Keratinocyte (primary cell): Measurements from ENCODE around the gene RALGPS1. TPM values are rescaled to one million over a fixed set of nuclear protein-coding genes. Genes with fewer than 3 reads are reported as not detected.

Experiments used
- DNase-seq: peaks from one replicate; pipeline ENCODE4 v3.0.0-alpha.2; 2011; ENCODE audit warnings: low read depth, missing footprints, low spot score
- FAIRE-seq: peaks from 2 replicates; lab custom pipeline; 2011; peaks lifted over from hg19 to GRCh38; lab: Jason Lieb, UNC
- H2AFZ ChIP-seq: 2 replicates; pipeline ENCODE4 v1.6.0; 2012; ENCODE audit warnings: low read length, control low read depth, inconsistent platforms; ENCODE audit not compliant: control insufficient read depth
- H3K27ac ChIP-seq: 2 replicates; pipeline ENCODE4 v1.5.1; 2011; ENCODE audit warnings: low read length; ENCODE audit not compliant: control insufficient read depth, insufficient read depth
- H3K27me3 ChIP-seq: 3 replicates; pipeline ENCODE4 v1.6.0; 2011; ENCODE audit warnings: low read length; ENCODE audit not compliant: control insufficient read depth, insufficient read depth; ENCODE audit errors: extremely low read depth
- H3K36me3 ChIP-seq, 2 experiments: 2 replicates in 1 of 2; 3 replicates in 1 of 2; pipeline ENCODE4 v1.5.1; 2011; ENCODE audit warnings: low read length in 2 of 2, mild to moderate bottlenecking in 1 of 2; ENCODE audit not compliant: control insufficient read depth in 2 of 2, insufficient read depth in 2 of 2; ENCODE audit errors: extremely low read depth in 1 of 2
- H3K4me1 ChIP-seq: 3 replicates; pipeline ENCODE4 v1.5.1; 2011; ENCODE audit warnings: low read length; ENCODE audit not compliant: control insufficient read depth, insufficient read depth; ENCODE audit errors: extremely low read depth
- H3K4me2 ChIP-seq: 3 replicates; pipeline ENCODE4 v1.6.0; 2011; ENCODE audit warnings: low read depth, low read length; ENCODE audit not compliant: control insufficient read depth, insufficient read depth; ENCODE audit errors: extremely low read depth
- H3K4me3 ChIP-seq, 3 experiments: fragments of 200-600 bp in 1 of 3; sonication (generic) in 1 of 3; 2 replicates in 2 of 3; 3 replicates in 1 of 3; pipeline ENCODE4 v1.5.1; 2011 to 2016; ENCODE audit warnings: low read length in 3 of 3, mild to moderate bottlenecking in 3 of 3, control low read depth in 2 of 3, inconsistent platforms in 1 of 3, low read depth in 1 of 3, mixed read lengths in 1 of 3, mixed run types in 1 of 3, moderate library complexity in 1 of 3; ENCODE audit not compliant: control insufficient read depth in 2 of 3, insufficient read depth in 2 of 3; ENCODE audit errors: extremely low read depth in 1 of 3
- H3K79me2 ChIP-seq: 2 replicates; pipeline ENCODE4 v1.6.0; 2012; ENCODE audit warnings: low read length; ENCODE audit not compliant: control insufficient read depth, insufficient read depth
- H3K9ac ChIP-seq: 3 replicates; pipeline ENCODE4 v1.6.0; 2011; ENCODE audit warnings: low read length; ENCODE audit not compliant: control insufficient read depth, insufficient read depth; ENCODE audit errors: extremely low read depth
- H3K9me1 ChIP-seq: 3 replicates; pipeline ENCODE4 v1.6.0; 2011; ENCODE audit warnings: low read length; ENCODE audit not compliant: control insufficient read depth, insufficient read depth; ENCODE audit errors: extremely low read depth
- H3K9me3 ChIP-seq: 2 replicates; pipeline ENCODE4 v1.5.1; 2012; ENCODE audit warnings: low read depth, low read length; ENCODE audit not compliant: control insufficient read depth
- H4K20me1 ChIP-seq: 3 replicates; pipeline ENCODE4 v1.6.0; 2011; ENCODE audit warnings: low read length; ENCODE audit not compliant: control insufficient read depth, insufficient read depth; ENCODE audit errors: extremely low read depth
- CTCF ChIP-seq, 3 experiments: IDR thresholded peaks in 1 of 3; conservative IDR thresholded peaks in 1 of 3; optimal IDR thresholded peaks in 1 of 3; 2 replicates in 2 of 3; 3 replicates in 1 of 3; pipeline versions ENCODE3 to v1.5.1; 2011; ENCODE audit warnings: low read length in 3 of 3, mild to moderate bottlenecking in 3 of 3, moderate library complexity in 2 of 3, control low read depth in 1 of 3, inconsistent platforms in 1 of 3; ENCODE audit not compliant: insufficient read depth in 2 of 3; ENCODE audit errors: extremely low read depth in 1 of 3
- EZH2 ChIP-seq: IDR thresholded peaks from one replicate; pipeline ENCODE4 v1.6.1; 2012; ENCODE audit warnings: inconsistent platforms, mild to moderate bottlenecking, low read length, moderate library complexity
- dilution Hi-C: fragments of 300-500 bp; cut with MboI; formaldehyde crosslinking; loops from one replicate; pipeline ENCODE4 v1.7.0; 2020; ENCODE audit warnings: low sequenced_read_pairs; ENCODE audit not compliant: extremely low pct_ligation_motif_present
- polyA plus RNA-seq, 5 experiments: library from polyadenylated mRNA; depleted of rRNA in 3 of 5; stranded (reverse) in 3 of 5; stranded (forward) in 1 of 5; unstranded in 1 of 5; fragments of >200 nt; gene quantifications; 1 replicate in 1 of 5; 2 replicates in 3 of 5; 3 replicates in 1 of 5; pipeline versions ENCODE4 v1.2.1 to v1.2.3, GENCODE V29; 2011 to 2012; ENCODE audit warnings: missing spikeins in 2 of 5, low read depth in 1 of 5, low replicate concordance in 1 of 5

RALGPS1 gene
- polyA plus RNA-seq, 1 donor (not counting 4 experiments of a cell fraction or from before 2014, with no cell fraction given) = 0.56 TPM

GRCh38 chr9:127181315-127181580, 266.7 kb downstream of the RALGPS1 start:
- Histone ChIP-seq H3K9me3 (no peaks in the 10 kb centered on the region), H3K4me2 (no peak overlapping the region), H4K20me1 (no peaks in the 10 kb centered on the region), H3K9me1 (no peaks in the 10 kb centered on the region), H3K27ac (no peak overlapping the region), H3K4me3 (no peak overlapping the region), H3K4me1 (no peaks in the 10 kb centered on the region), H3K27me3 (no peaks in the 10 kb centered on the region), H3K9ac (no peak overlapping the region), H3K79me2 (no peaks in the 10 kb centered on the region), H2AFZ (no peak overlapping the region), H3K36me3 (no peaks in the 10 kb centered on the region)
- DNase-seq = no peak
- TF ChIP-seq EZH2 (no peak), CTCF (optimal IDR thresholded peaks at IDR 0.05 in 1 of 3, IDR thresholded peaks at IDR 0.05 in 1 of 3, conservative IDR thresholded peaks at IDR 0.05 in 1 of 3; ENCODE audit: extremely low read depth in 1 of 3, insufficient read depth in 2 of 3, low read length in 3 of 3) (no peak)
- FAIRE-seq = no peak
- dilution Hi-C loops = no loop called here

GRCh38 chr9:127181595-127182190, 267.1 kb downstream of the RALGPS1 start:
- Histone ChIP-seq H4K20me1 (no peaks in the 10 kb centered on the region), H3K9me3 (no peaks in the 10 kb centered on the region), H3K4me2 (no peak overlapping the region), H3K4me1 (no peaks in the 10 kb centered on the region), H3K27ac (no peak overlapping the region), H3K79me2 (no peaks in the 10 kb centered on the region), H3K4me3 (no peak overlapping the region), H2AFZ (no peak overlapping the region), H3K9ac (no peak overlapping the region), H3K9me1 (no peaks in the 10 kb centered on the region), H3K27me3 (no peaks in the 10 kb centered on the region), H3K36me3 (no peaks in the 10 kb centered on the region)
- no peak for FAIRE-seq
- DNase-seq = no peak
- dilution Hi-C loops = no loop called here
- TF ChIP-seq CTCF (optimal IDR thresholded peaks at IDR 0.05 in 1 of 3, IDR thresholded peaks at IDR 0.05 in 1 of 3, conservative IDR thresholded peaks at IDR 0.05 in 1 of 3; ENCODE audit: extremely low read depth in 1 of 3, insufficient read depth in 2 of 3, low read length in 3 of 3) (no peak), EZH2 (no peak)
